GM12801 (cell line): ENCODE data around the gene DTYMK.

ENCODE experiments used
- CTCF ChIP-seq: IDR thresholded peaks from one replicate; pipeline ENCODE4 v1.5.1; 2011; ENCODE audit warnings: control low read depth; ENCODE audit not compliant: insufficient read length; ENCODE audit errors: extremely low read depth

DTYMK gene

GRCh38 chr2:241729868-241730267 is 43.3 kb upstream of the DTYMK start:
- no peak for TF ChIP-seq CTCF

- TF ChIP-seq CTCF = no peak
These were observed 42.0 kb upstream of the DTYMK start for GRCh38 chr2:241728627-241729026.

DNA sequence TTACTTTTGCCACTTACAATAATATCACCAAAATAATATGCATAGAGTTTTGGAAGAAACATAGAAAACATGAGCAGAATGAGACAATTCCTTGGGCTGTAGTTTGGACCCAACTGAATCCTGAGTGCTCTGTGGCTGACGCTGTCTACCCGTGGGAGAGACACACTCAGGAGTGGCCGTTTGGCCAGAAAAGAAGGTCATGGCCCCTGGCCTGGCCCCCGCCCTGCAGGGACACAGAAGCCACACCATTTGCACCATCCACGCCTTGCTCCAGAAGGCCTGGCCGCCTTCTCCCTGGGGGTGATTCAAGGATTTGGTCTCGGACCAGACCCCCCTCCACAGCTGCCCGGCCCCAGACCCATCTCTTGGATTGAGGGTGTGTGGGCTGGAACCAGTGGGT is 41.4 kb upstream of the DTYMK start:
- TF ChIP-seq CTCF = no peak

DNA sequence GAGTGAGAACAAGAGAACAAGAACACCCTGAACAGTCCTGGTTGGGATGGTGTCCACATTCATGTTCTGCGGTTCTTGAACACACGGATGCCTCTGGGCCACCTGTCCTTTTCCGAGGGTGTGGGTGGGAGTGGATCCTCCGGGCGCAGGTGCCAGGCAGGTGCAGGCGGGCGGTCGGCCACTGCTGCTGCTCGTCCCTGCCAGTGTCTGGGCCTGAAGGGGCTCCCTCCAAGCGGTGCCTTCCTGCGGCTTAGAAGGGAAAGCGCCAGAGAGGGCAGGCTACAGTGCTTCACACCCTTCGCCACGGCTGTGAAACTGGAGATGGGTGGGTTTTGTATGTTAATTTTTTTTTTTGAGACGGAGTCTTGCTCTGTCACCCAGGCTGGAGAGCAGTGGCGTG is 39.8 kb upstream of the DTYMK start:
- no peak for TF ChIP-seq CTCF

DNA sequence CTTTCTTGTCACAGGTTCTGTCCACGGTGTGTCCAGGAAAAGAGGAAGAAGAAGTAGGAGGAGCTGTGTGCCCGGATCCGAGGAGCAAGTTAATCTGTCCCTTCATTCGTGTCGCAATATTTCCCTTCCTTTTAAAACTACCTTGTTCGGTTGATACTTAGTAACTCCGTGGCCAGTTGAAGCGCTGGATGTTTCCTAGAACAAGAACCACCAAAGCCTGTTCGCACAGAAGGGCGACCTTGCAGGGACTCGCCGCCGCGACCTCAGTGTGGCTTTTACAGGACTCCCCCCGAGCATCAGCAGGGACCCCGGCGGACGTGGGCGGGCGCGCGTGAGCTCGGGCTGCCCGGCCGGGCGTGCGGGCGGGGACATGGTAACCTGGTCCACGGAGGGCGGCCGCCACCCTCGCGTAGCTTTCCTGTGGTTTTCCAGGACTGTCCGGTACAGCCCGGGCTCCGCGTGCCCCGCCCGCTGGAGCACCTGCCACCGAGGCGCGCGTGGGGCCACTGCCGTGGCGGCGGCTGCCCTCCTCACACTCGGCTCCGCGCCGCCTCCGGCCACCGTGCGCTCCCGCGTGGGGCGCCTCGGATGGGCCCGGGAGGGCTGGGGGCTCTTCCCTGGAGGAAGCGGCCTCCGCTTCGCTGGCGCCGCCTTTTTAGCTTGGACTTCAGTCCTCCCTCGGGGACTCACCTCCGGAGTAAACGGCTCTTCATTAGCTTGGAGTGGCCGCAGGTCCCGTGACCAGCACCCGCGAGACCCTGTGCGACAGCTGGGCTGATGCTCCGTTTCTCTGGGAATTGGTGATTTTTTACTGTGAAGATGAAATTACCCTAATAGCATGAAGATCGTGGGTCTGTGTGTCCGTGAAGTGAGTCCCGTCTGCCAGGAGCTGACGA is 38.6 kb upstream of the DTYMK start:
- TF ChIP-seq CTCF = no peak

- TF ChIP-seq CTCF = no peak
These were observed 37.8 kb upstream of the DTYMK start for GRCh38 chr2:241724259-241724974.

GRCh38 chr2:241722896-241723454 is 36.4 kb upstream of the DTYMK start:
- no peak for TF ChIP-seq CTCF
